ENCODE results near the gene MMD2.
"Not testable (repeated sequence)": the region's sequence is repeated elsewhere in the genome, so short reads cannot be mapped to it uniquely, and the experiment has no call there.

Gene MMD2

GRCh38 chr7:4893929-4894475 is 65.0 kb downstream of the MMD2 start:
- Histone ChIP-seq H3K9me3 (ENCODE audit: insufficient read depth, low read length) (no peaks in the 10 kb centered on the region), H3K9ac (ENCODE audit: insufficient read length, low read depth) (no peak overlapping the region), H3K36me3 (ENCODE audit: insufficient read depth, insufficient read length, low read length) (no peaks in the 10 kb centered on the region), H3K27me3 (ENCODE audit: insufficient read depth, insufficient read length) (no peaks in the 10 kb centered on the region), H3K4me3 (ENCODE audit: insufficient read length, low read depth) (no peak overlapping the region), H3K4me1 (ENCODE audit: insufficient read depth, insufficient read length) (no peaks in the 10 kb centered on the region)
- DNase-seq (ENCODE audit: low read depth, low spot score) = no peak
- no peak for TF ChIP-seq SUZ12 (IDR thresholded peaks at IDR 0.05; ENCODE audit: extremely low read depth, insufficient read depth, insufficient read length)
- TF ChIP-seq YY1 (IDR thresholded peaks at IDR 0.05; ENCODE audit: insufficient read depth, insufficient read length) = no peak
- no peak for TF ChIP-seq ZNF274 (IDR thresholded peaks at IDR 0.05; ENCODE audit: low read depth, low read length)

GRCh38 chr7:4893188-4893587 is 65.8 kb downstream of the MMD2 start:
- H3K4me3 ChIP-seq (ENCODE audit: insufficient read length, low read depth); H3K36me3 ChIP-seq (ENCODE audit: insufficient read depth, insufficient read length, low read length); H3K9ac ChIP-seq (ENCODE audit: insufficient read length, low read depth); H3K9me3 ChIP-seq (ENCODE audit: insufficient read depth, low read length); DNase-seq (ENCODE audit: low read depth, low spot score); H3K27me3 ChIP-seq (ENCODE audit: insufficient read depth, insufficient read length); H3K4me1 ChIP-seq (ENCODE audit: insufficient read depth, insufficient read length): not testable (repeated sequence)

- DNase-seq (ENCODE audit: low read depth, low spot score); H3K4me1 ChIP-seq (ENCODE audit: insufficient read depth, insufficient read length); H3K27me3 ChIP-seq (ENCODE audit: insufficient read depth, insufficient read length); H3K9ac ChIP-seq (ENCODE audit: insufficient read length, low read depth); H3K9me3 ChIP-seq (ENCODE audit: insufficient read depth, low read length); H3K4me3 ChIP-seq (ENCODE audit: insufficient read length, low read depth); H3K36me3 ChIP-seq (ENCODE audit: insufficient read depth, insufficient read length, low read length): not testable (repeated sequence)
Observed at GRCh38 chr7:4891522-4891921, 67.5 kb downstream of the MMD2 start.

DNA sequence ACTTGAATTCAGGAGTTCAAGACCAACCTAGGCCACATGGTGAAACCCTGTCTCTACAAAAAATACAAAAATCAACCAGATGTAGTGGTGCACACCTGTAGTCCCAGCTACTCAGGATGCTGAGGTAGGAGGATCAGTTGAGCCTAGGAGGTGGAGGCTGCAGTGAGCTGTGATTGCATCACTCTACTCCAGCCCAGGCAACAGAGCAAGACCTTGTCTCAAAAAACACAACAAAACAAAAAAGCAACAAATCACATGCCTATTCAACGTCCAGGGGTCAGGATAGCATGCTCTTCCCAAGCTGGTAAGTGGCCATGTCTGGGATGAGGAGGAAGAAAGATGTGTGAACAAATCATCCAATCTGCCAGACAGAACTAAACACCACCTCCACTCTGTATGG is 69.3 kb downstream of the MMD2 start:
- H3K27me3 ChIP-seq (ENCODE audit: insufficient read depth, insufficient read length) = no peaks in the 10 kb centered on the region
- H3K4me3 ChIP-seq (ENCODE audit: insufficient read length, low read depth) = no peak overlapping the region
- H3K9ac ChIP-seq (ENCODE audit: insufficient read length, low read depth) = no peak overlapping the region
- TF ChIP-seq SUZ12 (IDR thresholded peaks at IDR 0.05; ENCODE audit: extremely low read depth, insufficient read depth, insufficient read length) (no peak), ZNF274 (IDR thresholded peaks at IDR 0.05; ENCODE audit: low read depth, low read length) (no peak), YY1 (IDR thresholded peaks at IDR 0.05; ENCODE audit: insufficient read depth, insufficient read length) (no peak)
- no peaks in the 10 kb centered on the region for H3K4me1 ChIP-seq (ENCODE audit: insufficient read depth, insufficient read length)
- no peaks in the 10 kb centered on the region for H3K36me3 ChIP-seq (ENCODE audit: insufficient read depth, insufficient read length, low read length)
- H3K9me3 ChIP-seq (ENCODE audit: insufficient read depth, low read length) = no peaks in the 10 kb centered on the region
- no peak for DNase-seq (ENCODE audit: low read depth, low spot score)

DNA sequence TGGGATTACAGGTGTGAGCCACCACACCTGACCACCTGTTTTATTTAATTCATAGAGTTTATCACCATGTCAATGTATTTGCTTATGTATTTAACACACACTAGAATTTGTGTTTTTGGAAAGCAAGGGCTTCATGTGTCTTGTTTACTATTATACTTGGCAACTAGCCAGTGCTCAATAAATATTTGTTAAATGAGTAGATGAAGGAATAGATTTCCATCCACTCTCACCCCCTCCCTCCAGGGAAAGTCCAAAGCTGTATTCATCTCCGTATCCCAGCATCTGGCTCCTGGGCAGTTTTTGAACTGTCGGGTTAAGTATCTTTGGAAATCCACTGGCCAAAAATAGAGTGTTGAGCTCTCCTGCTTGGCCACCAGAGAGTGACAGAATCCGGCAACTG is 70.8 kb downstream of the MMD2 start:
- DNase-seq (ENCODE audit: low read depth, low spot score) = no peak
- TF ChIP-seq YY1 (IDR thresholded peaks at IDR 0.05; ENCODE audit: insufficient read depth, insufficient read length) (no peak), ZNF274 (IDR thresholded peaks at IDR 0.05; ENCODE audit: low read depth, low read length) (no peak), SUZ12 (IDR thresholded peaks at IDR 0.05; ENCODE audit: extremely low read depth, insufficient read depth, insufficient read length) (no peak)
- Histone ChIP-seq H3K4me1 (ENCODE audit: insufficient read depth, insufficient read length) (no peaks in the 10 kb centered on the region), H3K9ac (ENCODE audit: insufficient read length, low read depth) (no peak overlapping the region), H3K36me3 (ENCODE audit: insufficient read depth, insufficient read length, low read length) (no peaks in the 10 kb centered on the region), H3K9me3 (ENCODE audit: insufficient read depth, low read length) (no peaks in the 10 kb centered on the region), H3K27me3 (ENCODE audit: insufficient read depth, insufficient read length) (no peaks in the 10 kb centered on the region), H3K4me3 (ENCODE audit: insufficient read length, low read depth) (no peak overlapping the region)

GRCh38 chr7:4886671-4887070 is 72.3 kb downstream of the MMD2 start:
- Histone ChIP-seq H3K9me3 (ENCODE audit: insufficient read depth, low read length) (no peaks in the 10 kb centered on the region), H3K4me1 (ENCODE audit: insufficient read depth, insufficient read length) (peaks cover 2% of the 10 kb centered on the region), H3K4me3 (ENCODE audit: insufficient read length, low read depth) (no peak overlapping the region), H3K27me3 (ENCODE audit: insufficient read depth, insufficient read length) (no peaks in the 10 kb centered on the region), H3K9ac (ENCODE audit: insufficient read length, low read depth) (no peak overlapping the region), H3K36me3 (ENCODE audit: insufficient read depth, insufficient read length, low read length) (no peaks in the 10 kb centered on the region)
- no peak for TF ChIP-seq YY1 (IDR thresholded peaks at IDR 0.05; ENCODE audit: insufficient read depth, insufficient read length)
- TF ChIP-seq SUZ12 (IDR thresholded peaks at IDR 0.05; ENCODE audit: extremely low read depth, insufficient read depth, insufficient read length) = no peak
- TF ChIP-seq ZNF274 (IDR thresholded peaks at IDR 0.05; ENCODE audit: low read depth, low read length) = no peak
- no peak for DNase-seq (ENCODE audit: low read depth, low spot score)

DNA sequence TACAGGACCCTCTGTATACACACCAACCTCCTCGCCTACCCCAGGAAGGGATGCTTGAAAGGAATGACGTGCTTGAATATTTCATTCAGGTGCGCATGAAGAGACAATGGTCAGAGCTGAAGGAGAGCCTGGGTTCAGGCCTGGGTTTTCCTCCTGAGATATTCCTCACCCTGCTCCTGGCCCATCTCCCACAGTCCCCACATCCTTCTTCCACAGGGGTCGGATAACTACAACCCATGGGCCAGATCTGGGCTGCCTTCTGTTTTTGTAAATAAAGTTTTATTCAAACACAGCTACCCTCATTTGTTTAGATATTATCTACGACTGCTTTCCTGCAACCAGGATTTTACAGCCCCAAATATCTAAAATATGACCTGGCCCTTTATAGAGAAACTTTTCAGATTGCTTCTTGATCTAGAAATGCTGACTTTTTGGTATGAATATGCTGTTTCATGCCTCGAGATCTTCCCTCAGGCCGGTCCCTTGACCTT is 73.6 kb downstream of the MMD2 start:
- H3K9me3 ChIP-seq (ENCODE audit: insufficient read depth, low read length) = no peaks in the 10 kb centered on the region
- H3K4me3 ChIP-seq (ENCODE audit: insufficient read length, low read depth) = no peak overlapping the region
- H3K9ac ChIP-seq (ENCODE audit: insufficient read length, low read depth) = no peak overlapping the region
- no peaks in the 10 kb centered on the region for H3K27me3 ChIP-seq (ENCODE audit: insufficient read depth, insufficient read length)
- TF ChIP-seq YY1 (IDR thresholded peaks at IDR 0.05; ENCODE audit: insufficient read depth, insufficient read length) = no peak
- no peak for TF ChIP-seq SUZ12 (IDR thresholded peaks at IDR 0.05; ENCODE audit: extremely low read depth, insufficient read depth, insufficient read length)
- TF ChIP-seq ZNF274 (IDR thresholded peaks at IDR 0.05; ENCODE audit: low read depth, low read length) = no peak
- peaks cover 2% of the 10 kb centered on the region for H3K4me1 ChIP-seq (ENCODE audit: insufficient read depth, insufficient read length)
- H3K36me3 ChIP-seq (ENCODE audit: insufficient read depth, insufficient read length, low read length) = no peaks in the 10 kb centered on the region
- no peak for DNase-seq (ENCODE audit: low read depth, low spot score)

GRCh38 chr7:4884164-4884563 is 74.8 kb downstream of the MMD2 start:
- no peak for TF ChIP-seq SUZ12 (IDR thresholded peaks at IDR 0.05; ENCODE audit: extremely low read depth, insufficient read depth, insufficient read length)
- TF ChIP-seq ZNF274 (IDR thresholded peaks at IDR 0.05; ENCODE audit: low read depth, low read length) = no peak
- TF ChIP-seq YY1 (IDR thresholded peaks at IDR 0.05; ENCODE audit: insufficient read depth, insufficient read length) = no peak
- no peak for DNase-seq (ENCODE audit: low read depth, low spot score)
- Histone ChIP-seq H3K4me1 (ENCODE audit: insufficient read depth, insufficient read length) (peaks cover 6% of the 10 kb centered on the region), H3K9me3 (ENCODE audit: insufficient read depth, low read length) (no peaks in the 10 kb centered on the region), H3K27me3 (ENCODE audit: insufficient read depth, insufficient read length) (no peaks in the 10 kb centered on the region), H3K4me3 (ENCODE audit: insufficient read length, low read depth) (no peak overlapping the region), H3K36me3 (ENCODE audit: insufficient read depth, insufficient read length, low read length) (peaks cover 3% of the 10 kb centered on the region), H3K9ac (ENCODE audit: insufficient read length, low read depth) (no peak overlapping the region)

All from NT2/D1 (cell line).